Activated naive CD8-positive, alpha-beta T cell treated with anti-CD3 and anti-CD28 coated beads for 36 hours (primary cell): ENCODE results near the gene FASTK. TPM values are rescaled to one million over a fixed set of nuclear protein-coding genes. Genes with fewer than 3 reads are reported as not detected.
A peak's percentile ranks its signal among the peaks of the same experiment; 100 is the strongest.

Source experiments
- DNase-seq: peaks from one replicate; pipeline ENCODE4 v3.0.0; 2021
- H3K27ac Mint-ChIP-seq: one replicate; pipeline ENCODE4 v1.8.0; 2022; ENCODE audit warnings: mild to moderate bottlenecking, moderate library complexity, mixed read lengths
- H3K27me3 Mint-ChIP-seq: one replicate; pipeline ENCODE4 v1.8.0; 2022; ENCODE audit warnings: mild to moderate bottlenecking, mixed read lengths
- H3K36me3 Mint-ChIP-seq: one replicate; pipeline ENCODE4 v1.8.0; 2021; ENCODE audit warnings: mild to moderate bottlenecking, mixed read lengths
- H3K4me1 Mint-ChIP-seq: one replicate; pipeline ENCODE4 v1.8.0; 2021; ENCODE audit warnings: mixed read lengths
- H3K4me3 Mint-ChIP-seq: one replicate; pipeline ENCODE4 v1.8.0; 2022; ENCODE audit warnings: mild to moderate bottlenecking, moderate library complexity, mixed read lengths
- H3K9me3 Mint-ChIP-seq: one replicate; pipeline ENCODE4 v1.8.0; 2022; ENCODE audit warnings: mixed read lengths
- total RNA-seq, 2 experiments: library from RNA; stranded (reverse); gene quantifications; one replicate each; pipeline ENCODE4 v1.2.3, GENCODE V29; 2021

The FASTK gene
- total RNA-seq, 2 experiments from 2014 or later: 65.9 to 68.7 TPM

- Mint-ChIP-seq H3K4me1 (no peaks in the 10 kb centered on the region), H3K27me3 (no peaks in the 10 kb centered on the region), H3K36me3 (no peaks in the 10 kb centered on the region), H3K4me3 (no peak overlapping the region), H3K9me3 (no peaks in the 10 kb centered on the region), H3K27ac (no peak overlapping the region)
- no peak for DNase-seq
Observed at GRCh38 chr7:151070574-151070960, 10.0 kb downstream of the FASTK start.

- no peaks in the 10 kb centered on the region for H3K4me1 Mint-ChIP-seq
- H3K9me3 Mint-ChIP-seq: no peaks in the 10 kb centered on the region
- DNase-seq: no peak
- H3K27me3 Mint-ChIP-seq: no peaks in the 10 kb centered on the region
- no peak overlapping the region for H3K4me3 Mint-ChIP-seq
- no peaks in the 10 kb centered on the region for H3K36me3 Mint-ChIP-seq
- no peak overlapping the region for H3K27ac Mint-ChIP-seq
Observed at GRCh38 chr7:151069841-151070573, 10.6 kb downstream of the FASTK start.

DNA sequence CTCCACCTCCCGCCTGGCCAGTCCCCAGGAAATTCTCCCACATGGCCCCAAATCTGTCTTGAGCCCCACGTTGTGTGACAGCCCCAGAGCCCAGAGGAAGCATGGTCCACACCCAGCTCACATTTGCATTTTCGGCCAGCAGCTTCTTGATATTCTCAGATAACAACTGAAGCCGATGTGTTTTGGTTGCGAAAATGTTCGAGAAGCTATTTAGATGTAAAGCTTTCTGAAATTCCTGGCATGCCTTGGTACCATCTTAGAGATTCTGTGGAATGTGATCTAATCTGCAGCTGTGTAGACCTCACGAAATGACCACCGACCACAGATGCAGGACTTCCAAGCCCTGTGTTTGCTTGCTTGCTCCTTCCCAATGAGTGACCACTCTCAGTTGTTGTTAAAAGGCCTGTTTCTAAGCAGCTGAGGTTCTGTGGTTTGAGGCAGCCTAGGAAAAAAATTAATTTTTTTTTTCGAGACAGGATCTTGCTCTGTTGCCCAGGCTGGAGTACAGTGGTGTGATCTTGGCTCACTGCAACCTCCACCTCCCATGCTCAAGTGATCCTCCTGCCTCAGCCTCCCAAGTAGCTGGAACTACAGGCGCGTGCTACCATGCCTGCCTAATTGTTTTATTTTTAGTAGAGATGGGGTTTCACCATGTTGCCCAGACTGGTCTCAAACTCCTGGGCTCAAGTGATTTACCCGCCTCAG lies 12.4 kb downstream of the FASTK start:
- no peaks in the 10 kb centered on the region for H3K9me3 Mint-ChIP-seq
- peaks cover 2% of the 10 kb centered on the region for H3K4me1 Mint-ChIP-seq
- H3K36me3 Mint-ChIP-seq: peaks cover 8% of the 10 kb centered on the region
- H3K27me3 Mint-ChIP-seq: no peaks in the 10 kb centered on the region
- no peak for DNase-seq
- H3K4me3 Mint-ChIP-seq: no peak overlapping the region
- no peak overlapping the region for H3K27ac Mint-ChIP-seq

DNA sequence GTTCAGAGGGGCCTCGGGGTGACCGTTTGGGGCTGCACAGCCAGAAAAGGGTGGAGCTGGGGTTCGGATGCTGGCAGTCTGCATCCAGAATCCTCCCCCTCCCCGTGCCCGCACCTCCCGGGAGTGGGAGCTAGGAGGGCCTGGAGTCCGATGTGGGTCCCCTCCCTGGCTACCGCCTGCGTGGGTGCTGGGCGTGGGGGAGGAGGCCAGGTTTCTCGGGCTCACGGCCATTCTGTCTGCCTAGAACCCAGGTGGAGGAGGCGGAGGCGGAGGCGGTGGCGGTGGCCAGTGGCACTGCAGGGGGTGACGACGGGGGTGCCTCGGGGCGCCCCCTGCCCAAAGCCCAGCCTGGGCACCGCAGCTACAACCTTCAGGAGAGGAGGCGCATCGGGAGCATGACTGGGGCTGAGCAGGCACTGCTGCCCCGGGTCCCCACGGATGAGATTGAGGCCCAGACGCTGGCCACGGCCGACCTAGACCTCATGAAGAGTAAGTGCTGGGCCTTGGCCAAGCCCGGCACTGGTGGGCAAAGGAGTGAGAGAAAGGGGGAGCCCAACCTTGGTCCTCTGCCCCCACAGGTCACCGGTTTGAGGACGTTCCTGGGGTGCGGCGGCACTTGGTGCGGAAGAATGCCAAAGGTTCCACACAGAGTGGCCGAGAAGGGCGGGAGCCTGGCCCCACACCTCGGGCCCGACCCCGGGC lies 14.2 kb downstream of the FASTK start:
- Mint-ChIP-seq H3K4me1 (peaks cover 4% of the 10 kb centered on the region), H3K36me3 (peaks cover 9% of the 10 kb centered on the region), H3K27ac (no peak overlapping the region), H3K9me3 (no peaks in the 10 kb centered on the region), H3K4me3 (no peak overlapping the region), H3K27me3 (no peaks in the 10 kb centered on the region)
- no peak for DNase-seq

DNA sequence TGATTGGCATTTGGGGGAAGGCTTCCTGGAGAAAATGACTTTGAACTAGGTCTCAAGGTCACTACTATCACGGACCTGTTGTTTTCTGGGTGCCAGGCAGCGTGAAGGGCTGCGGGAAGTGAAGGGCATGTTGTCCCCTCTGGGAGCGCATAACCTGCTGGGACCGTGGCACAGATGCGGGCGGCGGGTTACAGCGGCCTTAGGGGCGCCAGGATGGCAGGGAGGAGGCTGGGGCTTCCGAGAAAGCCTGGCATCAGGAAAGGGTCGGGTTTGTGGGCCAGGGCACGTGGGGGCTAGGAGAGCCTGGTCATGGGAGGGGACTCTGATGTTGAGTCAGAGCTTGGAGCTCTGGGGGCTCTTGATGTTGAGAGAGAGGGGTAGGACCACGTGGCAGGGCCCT lies 15.1 kb downstream of the FASTK start:
- Mint-ChIP-seq H3K9me3 (no peaks in the 10 kb centered on the region), H3K4me1 (peaks cover 10% of the 10 kb centered on the region), H3K27me3 (no peaks in the 10 kb centered on the region), H3K4me3 (no peak overlapping the region), H3K36me3 (peaks cover 10% of the 10 kb centered on the region), H3K27ac (no peak overlapping the region)
- DNase-seq: no peak

DNA sequence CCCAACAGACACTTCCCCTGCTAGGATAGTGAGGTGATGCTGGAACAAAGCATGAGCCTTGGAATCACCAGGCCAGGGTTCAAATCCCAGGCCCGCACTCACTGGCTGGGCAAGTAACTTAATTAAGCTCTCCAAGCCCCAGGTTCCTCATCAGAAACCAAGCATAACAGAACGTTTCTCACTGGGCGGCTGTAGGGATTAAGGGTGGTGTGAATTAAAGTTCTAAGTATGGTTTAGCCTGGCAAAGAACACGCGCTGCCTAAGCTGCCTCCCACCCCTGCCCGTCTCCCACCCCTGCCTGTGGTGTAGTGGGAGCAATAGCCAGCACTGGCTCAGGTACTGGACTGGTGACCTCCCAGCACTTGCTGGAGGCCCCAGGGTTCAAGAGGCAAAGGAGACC lies 15.6 kb downstream of the FASTK start:
- DNase-seq: no peak
- H3K4me1 Mint-ChIP-seq: peaks cover 12% of the 10 kb centered on the region

GRCh38 chr7:151064454-151064853 lies 16.2 kb downstream of the FASTK start:
- Mint-ChIP-seq H3K4me1 (peaks cover 12% of the 10 kb centered on the region), H3K9me3 (no peaks in the 10 kb centered on the region), H3K27ac (no peak overlapping the region), H3K4me3 (no peak overlapping the region), H3K27me3 (no peaks in the 10 kb centered on the region), H3K36me3 (peaks cover 10% of the 10 kb centered on the region)
- DNase-seq: no peak

More for the DNA sequence above, 15.6 kb downstream of the FASTK start:
- H3K27ac Mint-ChIP-seq: no peak overlapping the region
- no peaks in the 10 kb centered on the region for H3K27me3 Mint-ChIP-seq
- H3K4me3 Mint-ChIP-seq: no peak overlapping the region
- peaks cover 10% of the 10 kb centered on the region for H3K36me3 Mint-ChIP-seq
- H3K9me3 Mint-ChIP-seq: no peaks in the 10 kb centered on the region

GRCh38 chr7:151063212-151063561 lies 17.4 kb downstream of the FASTK start:
- Mint-ChIP-seq H3K27me3 (no peaks in the 10 kb centered on the region), H3K36me3 (peaks cover 10% of the 10 kb centered on the region), H3K9me3 (no peaks in the 10 kb centered on the region), H3K4me1 (peaks cover 21% of the 10 kb centered on the region), H3K4me3 (no peak overlapping the region), H3K27ac (no peak overlapping the region)
- DNase-seq: no peak

DNA sequence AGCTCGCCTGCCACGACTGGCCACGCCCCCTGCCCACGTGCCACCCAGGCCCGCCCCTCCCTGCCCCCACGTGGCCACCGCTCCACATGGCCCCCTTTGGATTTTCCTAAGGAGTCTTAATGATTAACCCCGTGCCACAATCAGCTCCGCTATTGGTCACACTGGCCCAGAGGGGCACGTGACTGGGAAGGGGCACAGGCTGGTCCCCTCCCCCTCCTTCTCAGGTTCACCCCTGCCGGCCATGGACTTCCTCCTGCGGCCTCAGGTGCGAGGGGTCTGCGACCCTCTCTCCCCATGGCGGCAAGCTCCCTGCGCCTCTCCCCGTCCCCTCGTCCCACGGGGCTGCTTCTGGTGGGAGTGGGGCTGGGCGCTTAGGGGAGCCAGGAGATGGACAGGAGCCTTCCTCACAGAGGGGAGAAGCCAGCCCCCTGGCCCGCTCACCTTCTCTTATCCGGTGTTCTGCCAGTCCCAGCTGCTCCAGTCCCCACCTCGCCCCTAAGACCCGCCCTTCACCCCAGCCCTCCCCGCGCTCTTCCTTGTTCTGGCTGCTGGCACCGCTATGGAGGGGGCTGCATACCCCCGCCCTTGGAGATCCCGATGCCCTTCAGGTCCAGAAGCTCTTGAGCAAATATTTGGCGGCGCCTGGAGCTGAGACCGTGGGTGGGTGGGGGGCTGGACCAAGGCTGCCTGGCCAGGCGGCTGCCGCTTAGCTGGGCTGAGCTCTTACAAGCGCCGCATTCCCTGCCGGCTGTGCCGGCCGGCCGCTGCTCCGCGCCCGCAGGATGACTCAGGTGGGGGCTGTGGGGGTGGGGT lies 18.0 kb downstream of the FASTK start:
- Mint-ChIP-seq H3K27ac (no peak overlapping the region), H3K9me3 (no peaks in the 10 kb centered on the region), H3K4me3 (no peak overlapping the region), H3K27me3 (no peaks in the 10 kb centered on the region), H3K36me3 (peaks cover 10% of the 10 kb centered on the region), H3K4me1 (peaks cover 21% of the 10 kb centered on the region)
- no peak for DNase-seq

DNA sequence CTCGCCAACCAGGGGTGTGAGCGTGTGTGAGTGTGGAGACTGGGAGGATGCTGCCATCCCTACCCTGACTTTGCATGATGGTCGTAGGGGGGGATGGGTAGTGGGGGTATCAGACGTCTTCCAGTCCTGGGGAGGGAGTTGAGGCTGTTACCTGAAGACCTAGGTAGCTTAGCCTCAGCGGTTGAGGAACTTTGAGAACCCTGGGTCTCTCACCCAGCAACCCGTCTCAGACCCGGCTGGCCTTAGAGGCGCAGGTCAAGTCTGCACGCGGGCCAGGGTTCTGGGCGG lies 18.6 kb downstream of the FASTK start:
- H3K36me3 Mint-ChIP-seq: peaks cover 10% of the 10 kb centered on the region
- no peak for DNase-seq
- no peaks in the 10 kb centered on the region for H3K9me3 Mint-ChIP-seq
- H3K4me1 Mint-ChIP-seq: peaks cover 26% of the 10 kb centered on the region
- H3K4me3 Mint-ChIP-seq: no peak overlapping the region
- no peaks in the 10 kb centered on the region for H3K27me3 Mint-ChIP-seq
- H3K27ac Mint-ChIP-seq: no peak overlapping the region

- Mint-ChIP-seq H3K9me3 (no peaks in the 10 kb centered on the region), H3K27me3 (no peaks in the 10 kb centered on the region), H3K4me3 (peak overlapping the region; percentile 94), H3K36me3 (peaks cover 10% of the 10 kb centered on the region), H3K27ac (no peak overlapping the region), H3K4me1 (peaks cover 31% of the 10 kb centered on the region)
- DNase-seq: no peak
Observed at GRCh38 chr7:151061213-151062110, 19.1 kb downstream of the FASTK start.

DNA sequence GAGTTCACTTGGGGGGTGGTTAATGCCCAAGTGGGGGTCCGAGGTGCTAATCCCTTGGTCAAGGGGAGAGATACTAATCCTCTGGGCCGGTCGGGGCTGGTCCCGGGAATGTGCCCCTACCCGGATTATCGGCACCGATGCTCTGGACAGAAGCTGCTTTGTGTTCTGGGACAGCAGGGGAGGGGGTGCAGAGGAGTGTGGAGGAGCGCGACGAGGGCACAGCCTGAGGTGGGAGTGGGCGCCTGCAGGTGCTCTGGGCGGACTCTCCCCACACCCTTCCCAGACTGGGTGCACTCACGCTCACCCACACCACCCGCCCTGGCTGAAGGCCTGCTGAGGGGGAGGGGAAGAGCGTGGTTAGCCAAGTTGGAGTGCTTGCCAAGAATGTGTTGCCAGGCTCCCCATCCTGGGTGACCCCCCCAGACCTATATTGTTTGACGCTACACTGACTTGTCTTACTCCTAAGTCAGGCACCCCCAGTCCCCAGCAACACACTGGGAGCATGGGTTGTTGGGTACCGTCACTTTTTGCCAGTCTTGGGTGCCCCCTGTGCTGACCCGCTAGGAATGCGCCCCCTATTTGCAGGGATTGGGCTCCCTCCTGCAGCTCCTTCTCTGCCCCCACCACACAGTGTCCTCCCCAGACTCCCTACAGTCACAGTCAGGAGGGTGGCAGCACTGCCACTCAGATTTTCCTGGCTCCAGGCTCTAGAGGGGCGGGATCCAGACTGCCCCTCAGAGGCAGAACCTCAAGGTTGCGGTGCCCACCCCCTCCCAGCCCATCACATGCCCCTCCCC lies 20.0 kb downstream of the FASTK start:
- peaks cover 10% of the 10 kb centered on the region for H3K36me3 Mint-ChIP-seq
- H3K4me3 Mint-ChIP-seq: peak overlapping the region; percentile 94
- H3K9me3 Mint-ChIP-seq: no peaks in the 10 kb centered on the region
- peak; percentile 18 for DNase-seq
- no peak overlapping the region for H3K27ac Mint-ChIP-seq
- H3K4me1 Mint-ChIP-seq: peaks cover 32% of the 10 kb centered on the region
- no peaks in the 10 kb centered on the region for H3K27me3 Mint-ChIP-seq

DNA sequence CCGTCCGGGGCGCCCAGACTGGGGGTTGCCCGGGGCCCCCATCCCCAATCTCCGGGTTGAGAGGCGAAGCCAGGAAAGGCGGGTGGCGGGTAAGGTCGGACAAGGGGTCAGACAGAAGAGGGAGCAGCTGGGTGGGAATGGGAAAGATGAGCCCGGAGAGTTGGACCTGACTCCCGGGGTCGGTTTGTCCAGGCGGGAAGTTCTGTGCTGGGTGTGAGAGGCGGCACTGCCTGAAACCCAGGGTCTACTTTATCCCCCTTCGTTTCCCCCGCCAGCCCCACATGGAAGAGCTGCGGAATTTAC lies 20.5 kb downstream of the FASTK start:
- DNase-seq: no peak

More for the DNA sequence above, 20.5 kb downstream of the FASTK start:
- H3K27me3 Mint-ChIP-seq: no peaks in the 10 kb centered on the region
- peaks cover 32% of the 10 kb centered on the region for H3K4me1 Mint-ChIP-seq
- no peaks in the 10 kb centered on the region for H3K9me3 Mint-ChIP-seq
- peak overlapping the region; percentile 62 for H3K27ac Mint-ChIP-seq
- peak overlapping the region; percentile 94 for H3K4me3 Mint-ChIP-seq
- H3K36me3 Mint-ChIP-seq: peaks cover 10% of the 10 kb centered on the region
